ENCODE results near the gene TAF5L.

DNA sequence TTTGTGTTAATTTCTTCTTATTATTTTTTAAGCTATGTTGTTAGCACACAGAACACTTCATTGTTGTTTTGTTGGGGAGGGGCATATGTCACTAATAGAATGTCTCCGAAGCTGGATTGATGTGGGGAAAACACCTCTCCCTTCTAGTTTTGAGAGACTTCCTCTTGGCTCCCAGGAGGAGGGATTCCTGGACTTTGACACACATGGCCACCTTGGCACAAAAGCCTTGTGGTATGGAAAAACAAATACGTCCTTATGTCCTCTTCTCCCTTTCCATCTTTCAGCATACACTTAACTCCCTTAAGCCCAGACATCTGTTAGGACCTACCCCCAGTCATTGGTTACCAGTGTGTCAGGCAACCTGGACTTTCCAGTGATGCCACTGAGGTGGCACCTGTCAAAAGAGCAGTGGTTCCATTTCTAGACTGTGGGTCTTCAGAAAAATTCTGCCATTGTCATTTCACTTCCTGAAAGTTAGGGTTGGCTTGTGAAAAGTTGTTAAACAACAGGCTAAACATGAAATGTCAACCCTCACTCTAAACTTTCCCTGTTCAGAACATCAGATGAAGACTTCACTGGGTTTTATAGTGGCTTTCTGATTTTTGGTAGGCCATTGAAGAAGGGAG lies 54.9 kb downstream of the TAF5L start:
- TF ChIP-seq, protein P1, sequence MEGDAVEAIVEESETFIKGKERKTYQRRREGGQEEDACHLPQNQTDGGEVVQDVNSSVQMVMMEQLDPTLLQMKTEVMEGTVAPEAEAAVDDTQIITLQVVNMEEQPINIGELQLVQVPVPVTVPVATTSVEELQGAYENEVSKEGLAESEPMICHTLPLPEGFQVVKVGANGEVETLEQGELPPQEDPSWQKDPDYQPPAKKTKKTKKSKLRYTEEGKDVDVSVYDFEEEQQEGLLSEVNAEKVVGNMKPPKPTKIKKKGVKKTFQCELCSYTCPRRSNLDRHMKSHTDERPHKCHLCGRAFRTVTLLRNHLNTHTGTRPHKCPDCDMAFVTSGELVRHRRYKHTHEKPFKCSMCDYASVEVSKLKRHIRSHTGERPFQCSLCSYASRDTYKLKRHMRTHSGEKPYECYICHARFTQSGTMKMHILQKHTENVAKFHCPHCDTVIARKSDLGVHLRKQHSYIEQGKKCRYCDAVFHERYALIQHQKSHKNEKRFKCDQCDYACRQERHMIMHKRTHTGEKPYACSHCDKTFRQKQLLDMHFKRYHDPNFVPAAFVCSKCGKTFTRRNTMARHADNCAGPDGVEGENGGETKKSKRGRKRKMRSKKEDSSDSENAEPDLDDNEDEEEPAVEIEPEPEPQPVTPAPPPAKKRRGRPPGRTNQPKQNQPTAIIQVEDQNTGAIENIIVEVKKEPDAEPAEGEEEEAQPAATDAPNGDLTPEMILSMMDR (IDR thresholded peaks at IDR 0.05 in 8 of 11, conservative IDR thresholded peaks at IDR 0.05 in 3 of 11): no peak
- no peak for TF ChIP-seq POLR2A (IDR thresholded peaks at IDR 0.05)
- no peak for TF ChIP-seq POLR2AphosphoS5 (IDR thresholded peaks at IDR 0.05)

All from spleen (tissue), 7 donors.